HG03460 (cell line): ENCODE results near the gene KLK1.
"Not testable (repeated sequence)": the region's sequence is repeated elsewhere in the genome, so short reads cannot be mapped to it uniquely, and the experiment has no call there.

Experiments used
- ATAC-seq: cut with Tn5 transposase; IDR thresholded peaks from one replicate; pipeline ENCODE4 v1.9.1; 2021; ENCODE audit not compliant: unreplicated experiment

KLK1 gene

GRCh38 chr19:50770164-50770563 is 53.4 kb downstream of the KLK1 start, which contains the start of gene GPR32:
GPR32 (plus strand) TSS chr19:50770464; CDS start chr19:50770601, 137 bp downstream.
- ATAC-seq: not testable (repeated sequence)
